ENCODE data around the gene CCDC178.

Gene CCDC178

GRCh38 chr18:33116376-33116775 is 324.1 kb downstream of the CCDC178 start:
- DNase-seq = peak; percentile 19 to 36

GRCh38 chr18:33115917-33116316 is 324.6 kb downstream of the CCDC178 start:
- no peak for DNase-seq

GRCh38 chr18:33115476-33115875 is 325.0 kb downstream of the CCDC178 start:
- DNase-seq = no peak

GRCh38 chr18:33114749-33115148 is 325.8 kb downstream of the CCDC178 start:
- DNase-seq = no peak

GRCh38 chr18:33113416-33113815 is 327.1 kb downstream of the CCDC178 start:
- no peak for DNase-seq

- no peak for DNase-seq
Measured at GRCh38 chr18:33107511-33107910, 333.0 kb downstream of the CCDC178 start.

GRCh38 chr18:33101316-33101715 is 339.2 kb downstream of the CCDC178 start:
- no peak for DNase-seq

- DNase-seq = no peak
Measured at GRCh38 chr18:33099626-33100025, 340.9 kb downstream of the CCDC178 start.

- no peak for DNase-seq
Measured at GRCh38 chr18:33097126-33097525, 343.4 kb downstream of the CCDC178 start.

- DNase-seq = no peak
Measured at GRCh38 chr18:33090461-33090860, 350.1 kb downstream of the CCDC178 start.

GRCh38 chr18:33076601-33077000 is 363.9 kb downstream of the CCDC178 start:
- no peak for DNase-seq

GRCh38 chr18:33074125-33074524 is 366.4 kb downstream of the CCDC178 start:
- no peak for DNase-seq

GRCh38 chr18:33062834-33063364 is 377.6 kb downstream of the CCDC178 start:
- no peak for DNase-seq

- DNase-seq = no peak
Measured at GRCh38 chr18:33052886-33053285, 387.6 kb downstream of the CCDC178 start.

GRCh38 chr18:33051407-33051806 is 389.1 kb downstream of the CCDC178 start:
- DNase-seq = no peak

GRCh38 chr18:33040213-33040612 is 400.3 kb downstream of the CCDC178 start:
- DNase-seq = no peak

GRCh38 chr18:33034945-33035344 is 405.6 kb downstream of the CCDC178 start:
- DNase-seq = no peak

GRCh38 chr18:33034212-33034611 is 406.3 kb downstream of the CCDC178 start:
- DNase-seq = no peak

GRCh38 chr18:33022370-33022769 is 418.2 kb downstream of the CCDC178 start:
- no peak for DNase-seq

GRCh38 chr18:33020877-33021276 is 419.6 kb downstream of the CCDC178 start:
- no peak for DNase-seq

- DNase-seq = no peak
Measured at GRCh38 chr18:33014060-33014796, 426.3 kb downstream of the CCDC178 start.

GRCh38 chr18:33010149-33010548 is 430.4 kb downstream of the CCDC178 start:
- no peak for DNase-seq

GRCh38 chr18:32998921-32999320 is 441.6 kb downstream of the CCDC178 start:
- no peak for DNase-seq

- DNase-seq = no peak
Measured at GRCh38 chr18:32998285-32998684, 442.2 kb downstream of the CCDC178 start.

GRCh38 chr18:32983721-32984120 is 456.8 kb downstream of the CCDC178 start:
- no peak for DNase-seq

All from inflammatory macrophage (primary cell).